ENCODE data around the gene HTR3D.
"Not testable (repeated sequence)": the region's sequence is repeated elsewhere in the genome, so short reads cannot be mapped to it uniquely, and the experiment has no call there.

Gene HTR3D

DNA sequence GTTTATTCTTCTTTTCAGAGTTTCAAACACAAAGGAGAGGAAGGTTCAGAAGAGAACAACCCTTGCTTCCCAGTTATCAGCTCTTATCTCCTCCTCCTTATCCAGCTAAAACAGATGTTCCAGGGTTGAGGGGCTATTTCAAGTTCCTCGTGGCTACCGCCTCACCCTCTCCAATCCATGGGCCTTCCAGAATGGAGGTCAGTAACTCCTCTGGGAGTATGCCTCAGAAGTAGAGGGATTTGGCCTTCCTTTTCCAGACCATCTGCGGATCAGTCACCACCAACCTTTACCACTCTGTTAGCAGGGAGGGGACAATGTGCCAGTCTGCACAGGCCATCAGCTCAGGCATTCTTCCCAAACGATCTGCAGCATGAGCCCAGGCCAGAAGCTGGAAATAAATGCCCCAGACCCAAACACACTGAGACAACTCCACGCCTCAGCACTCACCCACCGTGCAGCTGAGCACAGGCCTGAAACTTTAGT, 36.1 kb downstream of the HTR3D start:
- no peak overlapping the region for H3K4me3 ChIP-seq (replicated peaks in 1 of 2; ENCODE audit: low read depth in 2 of 2, low read length in 2 of 2)
- no peak for DNase-seq (ENCODE audit: low read depth in 2 of 2)
- TF ChIP-seq, protein P1, sequence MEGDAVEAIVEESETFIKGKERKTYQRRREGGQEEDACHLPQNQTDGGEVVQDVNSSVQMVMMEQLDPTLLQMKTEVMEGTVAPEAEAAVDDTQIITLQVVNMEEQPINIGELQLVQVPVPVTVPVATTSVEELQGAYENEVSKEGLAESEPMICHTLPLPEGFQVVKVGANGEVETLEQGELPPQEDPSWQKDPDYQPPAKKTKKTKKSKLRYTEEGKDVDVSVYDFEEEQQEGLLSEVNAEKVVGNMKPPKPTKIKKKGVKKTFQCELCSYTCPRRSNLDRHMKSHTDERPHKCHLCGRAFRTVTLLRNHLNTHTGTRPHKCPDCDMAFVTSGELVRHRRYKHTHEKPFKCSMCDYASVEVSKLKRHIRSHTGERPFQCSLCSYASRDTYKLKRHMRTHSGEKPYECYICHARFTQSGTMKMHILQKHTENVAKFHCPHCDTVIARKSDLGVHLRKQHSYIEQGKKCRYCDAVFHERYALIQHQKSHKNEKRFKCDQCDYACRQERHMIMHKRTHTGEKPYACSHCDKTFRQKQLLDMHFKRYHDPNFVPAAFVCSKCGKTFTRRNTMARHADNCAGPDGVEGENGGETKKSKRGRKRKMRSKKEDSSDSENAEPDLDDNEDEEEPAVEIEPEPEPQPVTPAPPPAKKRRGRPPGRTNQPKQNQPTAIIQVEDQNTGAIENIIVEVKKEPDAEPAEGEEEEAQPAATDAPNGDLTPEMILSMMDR (IDR thresholded peaks at IDR 0.05; ENCODE audit: low read depth, low read length): no peak

DNA sequence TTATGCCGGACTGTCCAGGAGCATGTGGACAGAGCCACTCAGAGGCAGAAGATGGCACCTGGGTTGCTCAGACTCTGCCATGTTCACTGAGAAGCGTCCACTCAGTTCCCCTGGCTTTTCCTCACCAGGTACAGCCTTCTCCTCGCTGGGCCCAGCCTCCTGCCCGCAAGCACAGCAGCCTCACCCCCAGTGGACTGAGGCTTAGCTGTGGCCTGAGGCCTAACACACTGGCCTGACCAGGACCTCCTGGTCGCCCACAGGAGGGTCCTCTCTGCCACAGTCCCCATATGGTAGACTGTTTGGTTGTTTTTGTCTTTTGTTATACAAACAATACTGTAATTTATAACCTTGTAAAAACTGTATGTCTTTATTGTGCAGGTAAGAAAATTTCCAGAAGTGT, 36.8 kb downstream of the HTR3D start:
- TF ChIP-seq, protein P1 (IDR thresholded peaks at IDR 0.05; ENCODE audit: low read depth, low read length): no peak
- DNase-seq (ENCODE audit: low read depth in 2 of 2): no peak
- H3K4me3 ChIP-seq (replicated peaks in 1 of 2; ENCODE audit: low read depth in 2 of 2, low read length in 2 of 2): no peak overlapping the region

DNA sequence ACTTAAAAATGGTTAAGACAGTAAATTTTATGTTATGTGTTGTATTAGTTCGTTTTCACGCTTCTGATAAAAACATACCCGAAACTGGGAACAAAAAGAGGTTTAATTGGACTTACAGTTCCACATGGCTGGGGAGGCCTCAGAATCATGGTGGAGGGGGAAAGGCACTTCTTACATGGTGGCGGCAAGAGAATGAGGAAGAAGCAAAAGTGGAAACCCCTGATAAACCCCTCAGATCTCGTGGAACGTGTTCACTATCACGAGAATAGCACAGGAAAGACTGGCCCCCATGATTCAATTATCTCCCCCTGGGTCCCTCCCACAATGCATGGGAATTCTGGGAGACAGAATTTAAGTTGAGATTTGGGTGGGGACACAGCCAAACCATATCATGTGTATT, 39.6 kb downstream of the HTR3D start:
- H3K4me3 ChIP-seq (replicated peaks in 1 of 2; ENCODE audit: low read depth in 2 of 2, low read length in 2 of 2): not testable (repeated sequence)

DNA sequence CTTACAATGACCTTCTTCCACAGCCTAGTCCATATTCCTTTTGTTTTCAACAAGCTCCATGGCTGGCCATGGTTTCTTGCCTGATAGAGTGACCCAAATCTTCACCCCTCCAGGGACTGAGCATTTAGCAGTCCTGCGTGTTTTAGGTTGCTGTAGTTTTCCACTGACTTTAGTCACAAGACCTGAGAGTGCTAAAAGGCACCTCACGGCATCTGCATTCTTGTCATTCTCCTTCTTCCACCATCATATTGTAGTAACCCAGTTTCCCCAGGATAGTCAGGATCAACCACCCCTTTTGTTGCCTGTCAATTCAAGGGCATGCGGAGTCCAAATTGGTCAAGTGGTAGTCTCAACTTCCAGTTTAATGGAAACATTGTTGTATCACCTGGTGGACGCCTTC, 42.1 kb downstream of the HTR3D start:
- DNase-seq (ENCODE audit: low read depth in 2 of 2): no peak

More for the DNA sequence above, 39.6 kb downstream of the HTR3D start:
- DNase-seq (ENCODE audit: low read depth in 2 of 2): not testable (repeated sequence)

DNA sequence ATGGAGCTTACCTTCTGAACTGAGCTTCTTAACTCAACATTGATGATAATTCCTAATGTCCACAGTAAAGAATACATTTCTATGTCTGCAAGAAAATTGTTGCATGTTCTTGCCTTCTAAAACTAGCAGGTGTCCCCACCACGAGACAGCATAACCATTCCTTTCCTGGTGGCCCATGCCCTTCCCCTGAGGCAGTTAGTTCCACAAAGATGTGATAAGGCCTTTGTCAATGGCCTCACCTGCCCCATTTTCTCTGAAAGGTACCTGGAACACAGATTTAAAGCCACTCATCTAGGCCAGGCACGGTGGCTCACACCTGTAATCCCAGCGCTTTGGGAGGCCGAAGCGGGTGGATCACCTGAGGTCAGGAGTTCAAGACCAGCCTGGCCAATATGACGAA, 44.4 kb downstream of the HTR3D start:
- TF ChIP-seq, protein P1 (IDR thresholded peaks at IDR 0.05; ENCODE audit: low read depth, low read length): no peak
- DNase-seq (ENCODE audit: low read depth in 2 of 2): no peak
- no peak overlapping the region for H3K4me3 ChIP-seq (replicated peaks in 1 of 2; ENCODE audit: low read depth in 2 of 2, low read length in 2 of 2)

More for the DNA sequence above, 42.1 kb downstream of the HTR3D start:
- TF ChIP-seq, protein P1 (IDR thresholded peaks at IDR 0.05; ENCODE audit: low read depth, low read length): no peak
- no peak overlapping the region for H3K4me3 ChIP-seq (replicated peaks in 1 of 2; ENCODE audit: low read depth in 2 of 2, low read length in 2 of 2)

DNA sequence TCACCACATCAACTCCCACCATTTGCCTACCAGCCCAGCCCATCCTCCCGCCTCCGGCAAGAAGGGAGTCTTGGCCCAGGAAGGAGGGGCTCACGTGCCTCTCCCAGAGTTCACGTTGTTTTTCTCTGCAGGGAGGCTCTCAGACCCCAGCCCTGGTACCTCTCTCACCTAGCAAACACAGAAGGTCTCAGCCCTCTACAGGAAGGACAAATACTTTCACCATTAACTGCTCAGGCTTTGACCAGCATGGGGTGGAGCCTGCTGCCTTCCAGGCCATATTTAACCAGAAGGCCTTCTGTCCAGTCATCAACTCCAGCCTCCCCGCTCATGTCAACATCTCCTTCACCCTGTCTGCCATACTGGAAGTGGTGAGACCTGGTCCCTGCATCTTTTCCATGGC, 46.3 kb downstream of the HTR3D start:
- DNase-seq (ENCODE audit: low read depth in 2 of 2): no peak
- TF ChIP-seq, protein P1 (IDR thresholded peaks at IDR 0.05; ENCODE audit: low read depth, low read length): no peak
- no peak overlapping the region for H3K4me3 ChIP-seq (replicated peaks in 1 of 2; ENCODE audit: low read depth in 2 of 2, low read length in 2 of 2)

DNA sequence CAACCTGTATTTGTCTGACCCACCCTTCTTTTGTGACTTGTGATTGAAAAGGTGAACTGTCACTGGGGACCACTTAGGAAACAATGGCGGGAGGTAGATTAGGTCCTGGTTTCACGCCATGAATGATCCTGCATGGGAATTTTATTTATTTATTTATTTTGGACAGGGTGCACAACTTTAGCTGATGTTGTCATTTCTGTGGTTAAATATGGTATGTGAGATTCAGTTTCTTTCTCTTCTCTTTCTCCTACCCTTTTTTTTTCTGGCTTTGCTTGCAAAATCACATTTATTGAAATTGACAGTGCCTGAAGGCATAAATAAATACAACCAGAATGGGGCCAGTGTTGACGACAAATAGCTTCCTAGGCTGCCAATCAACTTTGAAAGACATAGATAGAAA, 47.3 kb downstream of the HTR3D start:
- H3K4me3 ChIP-seq (replicated peaks in 1 of 2; ENCODE audit: low read depth in 2 of 2, low read length in 2 of 2): no peak overlapping the region
- TF ChIP-seq, protein P1 (IDR thresholded peaks at IDR 0.05; ENCODE audit: low read depth, low read length): no peak
- DNase-seq (ENCODE audit: low read depth in 2 of 2): peak in 1 of 2 donors; percentile 40
